Measurements from ENCODE around the gene MT4. TPM values are rescaled to one million over a fixed set of nuclear protein-coding genes. Genes with fewer than 3 reads are reported as not detected.

MT4 gene
- total RNA-seq (2014; rRNA removed; shearing (Covaris generic)) = not detected in 2 replicates

DNA sequence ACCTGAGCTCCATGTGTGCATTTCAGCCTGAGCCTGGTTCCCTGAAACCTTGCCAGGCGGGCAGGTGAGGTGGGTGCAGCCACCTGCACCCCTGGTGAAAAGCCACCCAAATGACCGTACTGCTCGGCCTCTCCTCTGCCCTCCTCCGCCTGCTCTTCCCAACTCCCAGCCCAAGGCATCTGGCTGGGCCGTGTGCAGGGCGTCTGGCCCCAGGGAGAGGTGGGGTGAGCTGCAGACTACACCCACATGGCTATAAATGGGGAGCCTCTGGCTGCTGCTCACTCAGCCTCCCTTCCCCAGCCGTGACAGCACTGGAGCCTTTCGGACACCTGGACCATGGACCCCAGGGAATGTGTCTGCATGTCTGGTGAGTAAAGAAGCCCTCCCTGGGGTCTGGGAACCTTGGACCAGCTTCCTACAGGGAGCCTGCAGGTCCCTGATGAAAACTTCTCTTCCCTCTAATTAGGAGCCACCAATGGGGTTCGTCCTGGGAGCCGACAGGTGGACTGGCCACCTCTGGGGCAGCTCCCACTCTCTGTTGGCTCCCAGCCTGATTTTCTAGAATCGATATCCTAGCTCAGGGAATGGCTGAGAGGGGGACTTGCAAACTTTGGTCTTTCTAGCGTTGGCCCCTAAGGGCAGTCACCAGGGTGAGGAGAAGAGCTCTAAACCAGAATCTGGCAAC lies at the start of gene MT4:
TSS of gene MT4 (plus strand) at position 281 of the 685 bp plus-strand sequence. CDS start at position 337, 56 bp downstream.
- no peak for DNase-seq (ENCODE audit: low read depth)

DNA sequence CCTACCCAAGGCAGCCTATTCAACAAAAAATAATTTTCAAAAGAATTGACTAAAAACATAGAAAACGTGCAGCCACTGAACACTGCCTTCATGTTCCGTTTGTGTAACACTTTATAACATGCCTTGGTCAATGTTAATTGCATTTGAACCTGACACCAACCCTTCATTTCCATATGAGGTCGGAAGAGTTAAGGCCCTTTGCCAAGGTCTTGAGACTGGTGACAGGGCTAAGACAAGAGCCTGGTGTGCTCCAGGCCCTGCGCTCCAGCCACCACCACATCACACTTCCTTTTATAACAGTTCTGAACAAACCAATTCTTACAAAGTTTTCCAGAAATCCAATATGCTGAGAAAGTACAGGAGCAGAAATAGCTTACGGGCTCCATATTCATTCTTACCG lies 49.2 kb upstream of the MT4 start:
- no peak for DNase-seq (ENCODE audit: low read depth)

DNA sequence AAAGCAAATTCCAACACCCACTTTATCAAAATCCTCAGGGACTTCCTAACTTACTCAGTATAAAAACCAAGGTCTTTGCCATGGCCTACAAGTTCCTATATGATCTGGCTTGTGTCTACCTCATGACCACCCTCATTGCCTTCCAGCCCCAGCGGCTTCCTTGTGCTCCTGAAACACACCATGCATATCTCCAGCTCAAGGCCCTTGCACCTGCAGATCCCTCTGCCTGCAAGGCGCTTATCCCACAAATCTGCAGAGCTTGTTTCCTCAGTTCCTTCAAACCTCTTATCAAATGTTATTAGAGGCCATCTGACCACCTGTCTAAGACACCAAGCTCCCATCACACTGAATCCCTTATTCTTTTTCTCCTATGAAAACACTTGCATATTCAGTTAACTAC lies 47.7 kb upstream of the MT4 start:
- DNase-seq (ENCODE audit: low read depth) = no peak

DNA sequence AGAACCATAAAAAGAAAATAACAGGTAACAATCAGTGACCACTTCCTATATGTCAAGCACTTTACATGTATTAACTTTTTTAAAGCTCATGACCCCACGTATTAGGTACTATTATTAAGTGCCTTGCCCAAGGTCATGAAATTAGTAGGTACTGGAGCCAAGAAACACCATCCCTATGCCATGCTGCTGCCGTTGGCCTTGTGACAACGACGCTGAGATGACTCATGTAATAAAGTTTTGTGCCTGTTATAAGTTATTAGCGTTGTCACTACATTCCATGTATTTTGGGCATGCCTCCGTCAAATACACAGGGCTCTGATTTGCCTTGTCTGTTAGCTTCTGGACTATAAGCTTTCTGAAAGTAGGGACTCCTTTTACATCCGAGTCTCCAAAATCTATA lies 46.4 kb upstream of the MT4 start:
- DNase-seq (ENCODE audit: low read depth) = no peak

DNA sequence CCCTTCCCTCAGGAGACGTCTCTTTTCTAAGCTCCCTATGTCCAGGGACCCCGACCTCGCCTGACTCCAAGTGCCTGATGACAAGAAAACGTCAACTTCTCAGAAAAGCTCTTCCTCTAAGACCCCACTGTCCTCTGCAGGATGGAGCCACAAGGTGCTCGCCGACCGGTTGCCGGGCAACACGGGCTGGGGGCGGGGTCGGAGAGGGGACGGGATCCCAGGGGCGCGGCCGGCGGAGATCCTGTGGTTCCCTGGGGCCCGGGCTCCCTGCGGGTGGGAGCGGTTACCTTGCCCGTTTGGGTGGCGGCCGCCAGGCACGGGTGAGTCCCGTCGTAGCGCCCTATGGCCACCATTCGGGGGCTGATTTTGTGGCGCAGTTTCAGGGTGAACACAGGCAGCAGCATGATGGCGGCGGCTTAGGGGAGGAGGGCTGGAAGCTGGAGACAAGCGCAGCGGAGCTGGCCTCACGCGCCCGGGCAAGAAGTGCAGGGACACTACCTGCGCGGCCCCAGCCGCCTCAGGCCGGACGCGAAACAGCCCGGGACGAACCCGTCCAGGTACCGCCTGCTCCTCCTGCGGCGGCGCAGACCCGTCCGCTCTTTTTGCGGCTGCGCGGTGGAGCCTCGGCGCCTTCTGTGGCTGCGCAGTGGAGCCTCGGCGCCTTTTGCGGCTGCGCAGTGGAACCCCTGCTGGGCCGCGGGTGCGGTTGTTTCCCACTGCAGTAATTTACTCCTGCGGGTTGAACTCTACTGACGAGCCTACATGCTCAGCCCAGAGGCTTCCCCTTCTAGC lies 45.2 kb upstream of the MT4 start, which contains the start of gene BBS2:
TSS of gene BBS2 (minus strand) at position 566 of the 792 bp plus-strand sequence. CDS start at position 404, 162 bp downstream.
- DNase-seq (ENCODE audit: low read depth) = peak; percentile 86

DNA sequence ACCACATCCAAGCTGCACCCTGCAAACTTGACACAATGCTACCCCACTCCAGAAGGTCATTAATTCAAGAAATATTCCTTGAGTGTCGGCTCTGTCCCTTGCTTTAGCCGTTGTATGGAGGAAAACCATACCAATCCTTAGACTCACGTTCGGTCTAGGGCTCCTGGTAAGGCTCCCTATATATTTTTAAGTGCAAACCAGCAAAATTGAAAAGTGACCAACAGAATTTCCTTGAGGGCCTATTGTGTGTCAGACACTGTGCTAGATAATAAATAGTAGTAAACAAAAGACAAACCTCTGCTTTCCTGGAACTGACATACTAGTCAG lies 44.7 kb upstream of the MT4 start:
- DNase-seq (ENCODE audit: low read depth) = no peak

DNA sequence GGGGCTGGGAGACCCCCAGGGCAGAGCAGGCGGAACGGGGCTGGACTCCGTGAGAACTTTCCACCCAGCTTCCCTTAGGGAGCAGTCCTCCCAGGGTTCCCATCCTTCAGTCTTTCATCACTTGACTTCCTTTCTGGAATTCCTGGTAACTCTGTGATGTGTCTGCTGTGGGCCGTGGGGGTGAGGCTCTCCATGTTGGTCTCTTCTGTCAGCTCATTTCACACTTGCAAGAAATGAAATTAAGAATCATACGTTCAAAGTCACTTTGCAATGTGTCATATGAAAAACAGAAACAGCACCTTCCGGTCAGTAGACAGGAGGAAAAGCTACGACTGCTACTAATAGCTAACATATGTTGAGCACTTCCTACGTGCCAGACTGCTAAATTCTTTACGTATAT lies 39.6 kb upstream of the MT4 start:
- DNase-seq (ENCODE audit: low read depth) = no peak

DNA sequence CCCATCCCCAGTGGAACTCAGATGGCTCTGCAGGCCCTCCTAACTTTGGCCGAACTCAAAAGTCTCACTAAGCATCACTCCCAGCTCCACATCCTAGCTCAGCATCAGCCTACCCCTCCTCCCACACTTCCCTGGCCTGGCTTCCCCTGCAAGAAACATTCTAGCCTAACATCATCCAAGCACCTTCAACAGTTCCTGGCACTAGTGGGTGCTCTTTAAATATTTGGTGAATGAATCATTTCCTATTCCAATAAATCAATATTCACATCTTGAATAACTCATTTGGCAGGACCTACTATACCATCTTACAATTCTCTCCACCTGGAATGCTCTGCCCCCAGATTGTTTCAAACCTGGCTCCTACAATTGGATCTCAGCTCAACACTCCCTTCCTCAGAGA lies 34.0 kb upstream of the MT4 start:
- DNase-seq (ENCODE audit: low read depth) = no peak

DNA sequence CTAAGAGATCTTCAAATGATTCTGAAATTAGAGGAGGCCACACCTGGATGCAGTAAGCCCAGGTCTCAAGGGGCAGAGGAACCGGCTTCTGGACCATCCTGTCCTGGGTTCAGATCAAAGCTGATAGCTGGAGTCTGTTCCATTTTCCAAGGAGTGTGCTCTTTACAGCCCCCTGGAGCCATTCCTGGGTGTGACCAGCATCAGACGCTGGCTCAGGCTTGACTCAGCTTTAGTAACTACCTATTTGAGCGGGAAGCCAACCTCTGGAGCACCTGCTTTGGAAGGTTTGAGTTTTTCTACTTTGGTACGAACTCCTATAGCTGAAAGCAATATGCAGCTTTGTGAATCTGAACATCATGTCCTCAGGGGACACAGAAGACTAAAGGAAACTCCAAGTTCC lies 32.2 kb upstream of the MT4 start:
- no peak for DNase-seq (ENCODE audit: low read depth)

DNA sequence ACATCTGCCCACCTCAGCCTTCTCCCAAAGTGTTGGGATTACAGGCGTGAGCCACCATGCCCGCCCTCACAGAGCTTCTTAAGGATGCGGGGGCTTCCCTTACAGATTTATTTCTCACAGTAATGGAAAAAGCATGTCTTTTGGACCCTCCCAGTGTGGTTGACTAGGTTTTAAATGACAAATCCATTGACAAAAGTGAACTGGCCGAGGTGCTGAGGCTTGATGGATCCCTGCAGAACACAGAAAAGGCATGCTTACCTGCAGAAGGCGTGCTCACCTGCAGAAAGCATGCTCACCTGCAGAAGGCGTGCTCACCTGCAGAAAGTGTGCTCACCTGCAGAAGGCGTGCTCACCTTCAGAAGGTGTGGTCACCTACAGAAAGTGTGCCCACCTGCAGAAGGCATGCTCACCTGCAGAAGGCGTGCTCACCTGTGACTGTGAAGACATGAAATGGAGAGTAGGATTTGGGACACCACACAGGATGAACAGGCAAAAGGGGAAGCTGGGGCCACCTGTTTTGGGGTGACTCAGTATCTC lies 30.0 kb upstream of the MT4 start:
- DNase-seq (ENCODE audit: low read depth) = no peak

DNA sequence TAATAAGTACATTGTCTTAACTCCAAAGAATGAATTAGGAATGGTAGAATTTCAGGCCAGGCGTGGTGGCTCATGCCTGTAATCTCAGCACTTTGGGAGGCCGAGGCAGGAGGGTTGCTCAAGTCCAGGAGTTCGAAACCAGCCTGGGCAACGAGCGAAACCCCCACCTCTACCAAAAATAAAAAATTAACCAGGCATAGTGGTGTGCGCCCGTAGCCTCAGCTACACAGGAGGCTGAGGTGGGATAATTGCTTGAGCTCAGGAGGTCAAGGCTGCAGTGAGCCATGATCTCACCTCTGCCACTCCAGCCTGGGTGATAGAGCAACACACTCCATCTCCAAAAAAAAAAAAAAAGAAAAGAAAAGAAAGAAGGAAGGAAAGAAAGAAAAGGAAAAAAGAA lies 26.5 kb upstream of the MT4 start:
- no peak for DNase-seq (ENCODE audit: low read depth)

DNA sequence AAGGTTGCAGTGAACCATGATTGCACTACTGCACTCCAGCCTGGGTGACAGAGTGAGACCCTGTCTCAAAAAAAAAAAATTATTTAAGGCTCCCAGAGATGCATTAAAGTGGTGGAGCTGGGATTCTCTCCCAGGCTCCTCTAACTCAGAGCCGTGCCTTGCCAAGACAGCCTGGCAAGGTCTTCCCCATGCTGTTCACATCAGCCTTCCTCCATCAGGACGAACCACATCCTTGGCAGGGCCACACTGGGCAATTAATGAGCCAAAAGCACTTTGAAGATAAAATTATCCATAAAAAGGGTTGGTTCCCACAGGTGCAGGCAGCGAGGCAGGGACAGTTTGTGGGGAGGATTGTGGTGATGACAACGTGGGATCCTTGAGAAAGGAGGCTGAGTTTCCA lies 25.2 kb upstream of the MT4 start:
- DNase-seq (ENCODE audit: low read depth) = no peak

DNA sequence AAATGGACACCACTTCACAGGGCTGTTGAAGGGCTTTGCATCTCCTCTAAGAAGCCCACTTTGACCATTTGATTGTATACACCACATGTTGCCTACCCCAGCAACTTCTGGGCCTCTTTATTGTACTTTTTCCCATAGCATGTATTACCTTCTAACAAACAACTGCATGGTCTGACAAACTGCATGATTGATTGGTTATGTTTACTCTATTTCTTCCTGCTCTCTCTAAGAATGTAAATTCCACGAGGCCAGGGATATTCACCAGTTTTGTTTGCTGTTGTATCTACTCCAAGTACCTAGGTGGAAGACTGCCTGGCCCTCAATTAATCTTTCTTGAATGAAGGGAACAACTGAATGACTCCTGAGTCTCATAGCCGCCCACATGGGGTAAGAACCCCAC lies 22.8 kb upstream of the MT4 start:
- DNase-seq (ENCODE audit: low read depth) = no peak

DNA sequence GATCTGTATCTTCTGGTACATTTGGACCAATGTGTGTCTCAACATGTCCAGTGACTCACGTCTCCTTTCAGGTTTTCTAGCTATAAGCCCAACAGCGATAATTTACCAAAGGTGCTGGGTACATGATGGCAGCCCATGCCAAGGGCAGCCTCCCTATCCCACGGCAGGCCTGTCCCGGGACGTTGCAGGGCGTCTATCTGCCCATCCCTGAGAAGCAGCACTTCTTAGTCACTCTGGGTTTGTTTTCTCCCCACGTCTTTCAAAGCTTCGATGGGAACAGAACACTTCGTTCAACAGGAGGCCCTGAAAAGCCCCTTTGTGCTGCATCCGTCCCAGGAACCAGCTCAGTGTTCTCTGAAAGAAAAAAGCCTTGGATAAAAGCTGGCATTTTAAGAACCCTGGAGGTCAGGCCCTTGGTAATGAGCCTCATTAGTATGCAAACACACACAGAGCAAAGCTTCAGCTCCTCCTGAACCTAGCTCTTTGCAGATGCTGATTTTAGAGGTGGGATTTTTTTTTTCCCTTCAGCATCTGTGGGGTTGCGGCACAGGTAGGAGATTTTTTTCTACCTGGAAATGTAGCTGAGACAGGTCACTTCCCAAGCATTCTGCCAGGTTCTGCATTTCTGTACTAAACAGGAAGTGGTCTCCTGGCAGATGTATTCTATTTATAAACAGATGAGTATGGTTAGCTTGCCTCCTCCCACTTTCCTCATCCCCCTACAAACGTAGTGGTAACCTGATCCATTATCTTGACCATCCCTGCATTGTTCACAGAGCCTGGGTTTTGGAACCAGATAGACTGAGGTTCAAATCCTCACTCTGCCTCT lies 17.5 kb upstream of the MT4 start:
- DNase-seq (ENCODE audit: low read depth) = peak; percentile 19

DNA sequence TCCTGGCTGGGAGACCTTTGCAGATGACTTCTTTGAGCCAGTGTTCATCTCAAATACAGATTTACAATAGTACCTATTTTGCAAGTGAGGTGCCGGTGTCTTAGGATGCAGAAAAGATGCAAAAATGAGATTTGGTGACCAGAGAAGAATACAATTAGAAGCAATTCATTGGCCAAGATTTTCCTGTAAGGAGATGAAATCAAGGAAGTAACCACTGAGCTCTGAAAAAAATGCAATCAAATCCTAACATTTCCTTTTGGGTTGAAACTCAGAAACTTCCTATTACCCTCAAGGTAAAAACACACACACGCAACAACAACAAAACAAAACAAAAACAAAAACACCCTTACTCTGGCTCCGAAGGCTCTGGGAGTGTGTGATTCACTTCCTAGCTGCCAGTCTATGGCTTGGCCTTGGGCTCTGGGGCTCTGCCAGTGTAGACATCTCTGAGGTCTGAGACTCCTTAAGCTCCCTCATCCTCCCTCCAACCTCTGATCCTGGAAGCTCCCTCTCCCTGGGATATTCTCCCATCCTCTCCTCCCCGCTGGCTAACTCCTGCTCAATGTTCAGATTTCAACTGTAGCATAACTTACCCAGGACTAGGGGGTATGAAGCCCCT lies 16.8 kb upstream of the MT4 start:
- no peak for DNase-seq (ENCODE audit: low read depth)

DNA sequence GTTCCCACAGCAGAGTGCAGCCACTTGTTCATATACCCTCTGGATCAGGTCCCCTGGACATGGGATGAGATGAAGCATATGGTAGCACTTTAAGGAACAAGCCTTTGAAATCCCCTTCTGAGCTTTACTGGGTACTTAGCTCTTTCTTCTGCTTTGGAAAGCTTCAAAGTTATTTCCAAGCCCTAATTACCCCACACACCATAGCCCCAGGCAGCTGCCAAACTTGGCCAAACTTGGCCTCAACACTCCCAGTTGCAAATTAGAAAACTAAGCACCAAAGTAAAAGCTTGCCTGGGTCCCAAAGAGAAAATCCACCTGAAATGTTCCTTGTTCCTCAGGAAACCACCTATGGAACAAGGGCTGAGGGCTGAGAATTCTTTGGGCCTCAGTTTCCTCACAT lies 15.7 kb upstream of the MT4 start:
- DNase-seq (ENCODE audit: low read depth) = no peak

DNA sequence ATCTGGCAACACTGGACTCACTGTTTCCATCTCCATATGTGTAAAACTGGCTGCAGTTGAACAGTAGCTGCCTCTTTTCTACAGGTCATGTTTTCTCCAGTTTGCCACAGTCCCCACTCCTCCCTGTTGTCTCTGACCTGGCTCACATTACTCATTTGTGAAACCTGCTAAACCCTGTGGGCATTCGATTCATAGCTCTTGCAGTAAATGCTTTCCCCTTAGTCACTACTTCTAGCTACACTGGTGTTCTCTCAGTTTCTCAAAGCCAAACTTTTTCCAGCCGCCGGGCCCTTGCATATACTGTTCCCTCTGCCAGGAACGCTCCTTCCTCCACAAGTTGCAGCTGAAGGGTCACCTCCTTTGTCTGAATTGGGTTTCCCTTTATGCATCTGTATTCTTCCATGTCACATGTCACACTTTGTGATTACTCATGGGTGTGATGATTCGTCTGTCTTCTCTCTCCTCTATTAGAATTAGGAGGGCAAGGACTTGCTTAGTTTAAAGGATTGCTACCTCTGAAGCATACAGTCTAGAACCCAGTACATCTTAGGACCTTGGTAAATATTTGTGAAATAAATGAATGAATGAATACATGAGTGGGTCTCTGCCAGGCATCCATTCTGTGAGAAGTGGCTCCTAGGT lies 15.0 kb upstream of the MT4 start:
- DNase-seq (ENCODE audit: low read depth) = no peak

DNA sequence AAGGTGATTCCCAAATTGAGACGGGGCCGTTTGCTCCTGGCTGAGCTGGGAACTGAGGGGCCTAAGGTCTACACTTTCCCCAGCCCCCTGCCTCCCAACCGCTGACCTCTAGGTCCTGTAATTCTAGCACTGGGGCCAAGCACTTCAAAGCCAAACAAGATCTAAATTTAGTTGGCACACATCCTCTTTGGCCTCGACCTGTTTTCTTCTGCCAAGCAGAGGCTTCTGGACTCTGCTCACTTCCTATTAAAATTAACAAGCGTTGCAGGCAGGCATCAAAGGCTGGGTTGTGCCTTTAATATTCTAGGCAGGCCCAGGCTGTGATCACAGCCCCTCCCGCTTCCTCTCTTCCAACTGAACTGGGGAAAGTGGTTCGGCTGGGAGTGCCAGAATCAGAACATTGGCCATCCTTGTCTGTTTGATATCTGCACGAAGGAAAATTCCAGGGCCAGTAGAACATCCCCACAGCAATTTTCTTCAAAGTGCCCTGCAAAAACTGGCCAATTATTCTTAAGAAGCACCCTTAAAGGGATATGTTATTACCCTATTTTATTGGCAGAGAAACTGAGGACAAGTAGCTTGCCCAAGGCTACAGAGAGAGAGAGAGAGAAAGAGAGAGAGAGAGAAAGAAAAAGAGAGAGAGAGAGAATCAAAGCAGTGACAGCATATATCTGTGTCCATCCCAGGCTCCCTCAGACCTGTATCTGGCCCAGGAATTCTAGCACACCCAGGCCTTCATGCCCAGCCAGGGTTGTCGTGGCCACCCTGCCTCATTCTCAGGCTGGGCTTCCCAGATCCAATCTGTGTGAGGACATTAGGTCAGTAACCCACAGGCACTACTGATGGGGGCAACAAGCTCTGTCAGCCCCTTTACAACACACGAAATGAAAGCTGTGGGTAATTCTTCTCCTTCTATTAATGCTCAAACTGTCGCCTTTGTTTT lies 12.8 kb upstream of the MT4 start:
- no peak for DNase-seq (ENCODE audit: low read depth)

DNA sequence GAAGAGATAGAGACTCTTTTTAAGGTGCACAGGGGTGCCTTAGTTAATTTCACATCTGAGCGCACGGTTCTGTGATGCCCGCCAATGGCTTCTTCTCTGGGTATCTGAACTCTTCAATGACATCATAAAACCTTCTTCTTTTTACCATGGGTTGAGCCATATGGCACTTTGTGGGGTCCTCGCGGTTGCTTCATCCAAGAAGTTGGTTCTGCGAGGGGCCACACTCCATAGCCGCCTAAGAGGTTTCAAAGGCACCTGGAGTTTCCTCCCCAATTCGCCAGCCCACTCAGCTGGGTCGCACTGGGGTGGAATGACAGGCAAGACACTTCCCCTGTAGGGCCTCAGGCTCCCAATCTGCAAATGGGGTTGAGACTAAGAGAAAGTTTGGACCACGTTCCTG lies 10.4 kb upstream of the MT4 start:
- DNase-seq (ENCODE audit: low read depth) = no peak

Data from Daoy (cell line).